ENCODE data around the gene EHHADH.

EHHADH gene

DNA sequence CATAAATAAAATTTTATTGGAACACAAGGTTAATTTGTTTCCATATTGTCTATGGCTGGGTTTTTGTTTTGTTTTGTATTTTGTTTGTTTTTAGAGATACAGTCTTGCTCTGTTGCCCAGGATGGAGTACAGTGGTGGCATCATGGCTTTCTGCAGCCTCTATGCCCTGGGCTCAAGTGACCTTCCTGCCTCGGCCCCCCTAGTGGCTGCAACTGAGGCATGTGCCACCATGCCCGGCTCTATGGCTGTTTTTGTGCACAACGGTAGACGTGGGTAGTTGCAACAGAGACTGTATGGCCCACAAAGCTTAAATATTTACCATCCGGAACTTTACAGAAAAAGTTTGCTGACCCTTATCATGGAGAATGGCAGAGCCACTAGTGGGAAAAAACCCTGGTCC is 54.2 kb downstream of the EHHADH start:
- no peak overlapping the region for H3K4me3 ChIP-seq (ENCODE audit: low read length)
- no peaks in the 10 kb centered on the region for H3K4me1 ChIP-seq (ENCODE audit: control insufficient read depth, insufficient read depth, low read length)
- H3K9me3 ChIP-seq (ENCODE audit: control insufficient read depth, insufficient read depth, low read length) = no peaks in the 10 kb centered on the region
- H3K36me3 ChIP-seq (ENCODE audit: control insufficient read depth, insufficient read depth, low read length) = no peaks in the 10 kb centered on the region
- no peaks in the 10 kb centered on the region for H3K27me3 ChIP-seq (ENCODE audit: control insufficient read depth, insufficient read depth, low read length)
- no peak for DNase-seq (ENCODE audit: low read depth, low spot score)
- H3K27ac ChIP-seq (ENCODE audit: low read length) = no peak overlapping the region
- no CpG with 5 or more reads among the region's 5 CpGs for WGBS (ENCODE audit: insufficient coverage, insufficient read length)

GRCh38 chr3:185199206-185199605 is 54.6 kb downstream of the EHHADH start:
- no peak overlapping the region for H3K4me3 ChIP-seq (ENCODE audit: low read length)
- H3K9me3 ChIP-seq (ENCODE audit: control insufficient read depth, insufficient read depth, low read length) = no peaks in the 10 kb centered on the region
- no peak for DNase-seq (ENCODE audit: low read depth, low spot score)
- no peaks in the 10 kb centered on the region for H3K27me3 ChIP-seq (ENCODE audit: control insufficient read depth, insufficient read depth, low read length)
- no peaks in the 10 kb centered on the region for H3K36me3 ChIP-seq (ENCODE audit: control insufficient read depth, insufficient read depth, low read length)
- no CpG with 5 or more reads among the region's 4 CpGs for WGBS (ENCODE audit: insufficient coverage, insufficient read length)
- H3K4me1 ChIP-seq (ENCODE audit: control insufficient read depth, insufficient read depth, low read length) = no peaks in the 10 kb centered on the region
- H3K27ac ChIP-seq (ENCODE audit: low read length) = no peak overlapping the region

- H3K27me3 ChIP-seq (ENCODE audit: control insufficient read depth, insufficient read depth, low read length) = no peaks in the 10 kb centered on the region
- H3K4me1 ChIP-seq (ENCODE audit: control insufficient read depth, insufficient read depth, low read length) = no peaks in the 10 kb centered on the region
- no peak for DNase-seq (ENCODE audit: low read depth, low spot score)
- no peak overlapping the region for H3K27ac ChIP-seq (ENCODE audit: low read length)
- WGBS (ENCODE audit: insufficient coverage, insufficient read length) = no CpG with 5 or more reads among the region's 2 CpGs
- no peaks in the 10 kb centered on the region for H3K36me3 ChIP-seq (ENCODE audit: control insufficient read depth, insufficient read depth, low read length)
- no peaks in the 10 kb centered on the region for H3K9me3 ChIP-seq (ENCODE audit: control insufficient read depth, insufficient read depth, low read length)
- no peak overlapping the region for H3K4me3 ChIP-seq (ENCODE audit: low read length)
Measured at GRCh38 chr3:185197068-185197467, 56.8 kb downstream of the EHHADH start.

GRCh38 chr3:185195652-185196051 is 58.2 kb downstream of the EHHADH start:
- Histone ChIP-seq H3K4me3 (ENCODE audit: low read length) (no peak overlapping the region), H3K4me1 (ENCODE audit: control insufficient read depth, insufficient read depth, low read length) (no peaks in the 10 kb centered on the region), H3K9me3 (ENCODE audit: control insufficient read depth, insufficient read depth, low read length) (no peaks in the 10 kb centered on the region), H3K27ac (ENCODE audit: low read length) (no peak overlapping the region), H3K27me3 (ENCODE audit: control insufficient read depth, insufficient read depth, low read length) (no peaks in the 10 kb centered on the region), H3K36me3 (ENCODE audit: control insufficient read depth, insufficient read depth, low read length) (no peaks in the 10 kb centered on the region)
- no CpG with 5 or more reads among the region's 4 CpGs for WGBS (ENCODE audit: insufficient coverage, insufficient read length)
- DNase-seq (ENCODE audit: low read depth, low spot score) = no peak

DNA sequence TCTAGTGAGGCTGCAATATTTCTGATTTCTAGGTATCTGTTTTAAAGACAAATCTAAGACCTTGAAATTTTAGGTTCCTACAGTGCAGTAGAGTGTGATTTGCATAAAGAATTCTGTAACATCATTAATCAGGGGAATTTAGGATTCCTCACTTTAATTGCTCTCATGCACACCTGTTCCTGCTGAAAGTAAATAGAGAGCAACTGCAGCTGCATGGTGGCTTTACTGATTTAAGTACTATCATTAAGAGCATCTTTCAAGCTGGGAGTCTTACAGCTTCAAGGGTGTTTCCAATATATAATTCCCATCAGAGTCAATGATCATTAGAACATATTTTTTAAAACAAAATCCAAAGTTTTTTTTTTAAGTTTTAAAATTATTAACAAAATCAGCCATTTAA is 65.0 kb downstream of the EHHADH start:
- H3K27ac ChIP-seq (ENCODE audit: low read length) = no peak overlapping the region
- no peaks in the 10 kb centered on the region for H3K4me1 ChIP-seq (ENCODE audit: control insufficient read depth, insufficient read depth, low read length)
- H3K27me3 ChIP-seq (ENCODE audit: control insufficient read depth, insufficient read depth, low read length) = no peaks in the 10 kb centered on the region
- no peak overlapping the region for H3K4me3 ChIP-seq (ENCODE audit: low read length)
- no peaks in the 10 kb centered on the region for H3K9me3 ChIP-seq (ENCODE audit: control insufficient read depth, insufficient read depth, low read length)
- DNase-seq (ENCODE audit: low read depth, low spot score) = no peak
- H3K36me3 ChIP-seq (ENCODE audit: control insufficient read depth, insufficient read depth, low read length) = no peaks in the 10 kb centered on the region

DNA sequence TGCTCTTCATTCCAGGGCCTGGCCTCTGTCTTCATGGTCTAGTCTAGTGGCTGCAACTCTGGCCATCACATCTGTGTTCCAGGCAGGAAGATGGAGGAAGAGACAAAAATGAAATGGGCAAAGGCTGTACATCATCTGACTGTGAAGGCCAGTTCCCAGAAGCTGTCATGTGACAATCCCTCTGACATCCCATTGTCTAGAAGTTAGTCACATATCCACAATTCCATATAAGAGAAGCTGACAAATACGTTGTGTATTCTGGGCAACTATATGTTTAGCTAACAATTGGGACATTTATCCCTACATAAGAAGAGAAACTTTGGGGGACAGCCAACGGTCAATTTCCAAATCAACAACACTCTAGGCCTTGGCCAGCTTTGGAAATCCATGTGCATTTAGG is 66.5 kb downstream of the EHHADH start:
- no peaks in the 10 kb centered on the region for H3K4me1 ChIP-seq (ENCODE audit: control insufficient read depth, insufficient read depth, low read length)
- no peak for DNase-seq (ENCODE audit: low read depth, low spot score)
- no peaks in the 10 kb centered on the region for H3K27me3 ChIP-seq (ENCODE audit: control insufficient read depth, insufficient read depth, low read length)
- H3K27ac ChIP-seq (ENCODE audit: low read length) = no peak overlapping the region
- no peaks in the 10 kb centered on the region for H3K36me3 ChIP-seq (ENCODE audit: control insufficient read depth, insufficient read depth, low read length)
- no peaks in the 10 kb centered on the region for H3K9me3 ChIP-seq (ENCODE audit: control insufficient read depth, insufficient read depth, low read length)
- WGBS (ENCODE audit: insufficient coverage, insufficient read length) = no CpG with 5 or more reads among the region's 2 CpGs
- no peak overlapping the region for H3K4me3 ChIP-seq (ENCODE audit: low read length)

GRCh38 chr3:185176750-185177359 is 77.0 kb downstream of the EHHADH start:
- Histone ChIP-seq H3K9me3 (ENCODE audit: control insufficient read depth, insufficient read depth, low read length) (no peaks in the 10 kb centered on the region), H3K4me1 (ENCODE audit: control insufficient read depth, insufficient read depth, low read length) (peaks cover 3% of the 10 kb centered on the region; the same call in 1 of the 2 replicates), H3K4me3 (ENCODE audit: low read length) (no peak overlapping the region), H3K27ac (ENCODE audit: low read length) (no peak overlapping the region), H3K36me3 (ENCODE audit: control insufficient read depth, insufficient read depth, low read length) (no peaks in the 10 kb centered on the region), H3K27me3 (ENCODE audit: control insufficient read depth, insufficient read depth, low read length) (no peaks in the 10 kb centered on the region)
- no CpG with 5 or more reads among the region's 10 CpGs for WGBS (ENCODE audit: insufficient coverage, insufficient read length)
- DNase-seq (ENCODE audit: low read depth, low spot score) = no peak

GRCh38 chr3:185175370-185175987 is 78.4 kb downstream of the EHHADH start:
- Histone ChIP-seq H3K27ac (ENCODE audit: low read length) (no peak overlapping the region), H3K4me3 (ENCODE audit: low read length) (no peak overlapping the region), H3K4me1 (ENCODE audit: control insufficient read depth, insufficient read depth, low read length) (peaks cover 3% of the 10 kb centered on the region; the same call in 1 of the 2 replicates), H3K9me3 (ENCODE audit: control insufficient read depth, insufficient read depth, low read length) (no peaks in the 10 kb centered on the region), H3K27me3 (ENCODE audit: control insufficient read depth, insufficient read depth, low read length) (no peaks in the 10 kb centered on the region), H3K36me3 (ENCODE audit: control insufficient read depth, insufficient read depth, low read length) (no peaks in the 10 kb centered on the region)
- no peak for DNase-seq (ENCODE audit: low read depth, low spot score)
- no CpG with 5 or more reads among the region's 15 CpGs for WGBS (ENCODE audit: insufficient coverage, insufficient read length)

GRCh38 chr3:185172086-185173049 is 81.5 kb downstream of the EHHADH start:
- H3K9me3 ChIP-seq (ENCODE audit: control insufficient read depth, insufficient read depth, low read length) = no peaks in the 10 kb centered on the region
- peaks cover 3% of the 10 kb centered on the region; the same call in 1 of the 2 replicates for H3K4me1 ChIP-seq (ENCODE audit: control insufficient read depth, insufficient read depth, low read length)
- H3K4me3 ChIP-seq (ENCODE audit: low read length) = no peak overlapping the region
- no peaks in the 10 kb centered on the region for H3K27me3 ChIP-seq (ENCODE audit: control insufficient read depth, insufficient read depth, low read length)
- no peak for DNase-seq (ENCODE audit: low read depth, low spot score)
- H3K27ac ChIP-seq (ENCODE audit: low read length) = no peak overlapping the region
- WGBS (ENCODE audit: insufficient coverage, insufficient read length) = 100% methylated on average over 1 of the region's 11 CpGs
- H3K36me3 ChIP-seq (ENCODE audit: control insufficient read depth, insufficient read depth, low read length) = no peaks in the 10 kb centered on the region

GRCh38 chr3:185164428-185165217 is 89.2 kb downstream of the EHHADH start:
- Histone ChIP-seq H3K4me3 (ENCODE audit: low read length) (no peak overlapping the region), H3K27me3 (ENCODE audit: control insufficient read depth, insufficient read depth, low read length) (no peaks in the 10 kb centered on the region), H3K9me3 (ENCODE audit: control insufficient read depth, insufficient read depth, low read length) (no peaks in the 10 kb centered on the region), H3K27ac (ENCODE audit: low read length) (no peak overlapping the region), H3K4me1 (ENCODE audit: control insufficient read depth, insufficient read depth, low read length) (no peaks in the 10 kb centered on the region), H3K36me3 (ENCODE audit: control insufficient read depth, insufficient read depth, low read length) (no peaks in the 10 kb centered on the region)
- WGBS (ENCODE audit: insufficient coverage, insufficient read length) = no CpG with 5 or more reads among the region's 6 CpGs
- no peak for DNase-seq (ENCODE audit: low read depth, low spot score)

Data from iPS DF 6.9 (cell line).